ENCODE results near the gene UFSP2.

The UFSP2 gene

GRCh38 chr4:185467991-185468390 lies 42.2 kb upstream of the UFSP2 start:
- Histone ChIP-seq H3K27me3 (ENCODE audit: insufficient read depth, poor library complexity, severe bottlenecking) (peaks cover 27% of the 10 kb centered on the region), H3K4me3 (replicated peaks; ENCODE audit: insufficient read depth, low read length) (no peak overlapping the region), H3K27ac (replicated peaks) (no peak overlapping the region)
- TF ChIP-seq CTCF (IDR thresholded peaks at IDR 0.05; ENCODE audit: insufficient read depth, low read length) (no peak), POLR2AphosphoS5 (IDR thresholded peaks at IDR 0.05; ENCODE audit: low read depth) (no peak), GABPA (IDR thresholded peaks at IDR 0.05; ENCODE audit: low read depth) (no peak), SPI1 (IDR thresholded peaks at IDR 0.05; ENCODE audit: borderline replicate concordance, low read depth) (no peak), REST (IDR thresholded peaks at IDR 0.05; ENCODE audit: insufficient replicate concordance, low read depth) (no peak)
- no peak for DNase-seq (ENCODE audit: low read depth in 1 of 2, low spot score in 1 of 2)

GRCh38 chr4:185467101-185467500 lies 41.3 kb upstream of the UFSP2 start:
- no peak for TF ChIP-seq REST (IDR thresholded peaks at IDR 0.05; ENCODE audit: insufficient replicate concordance, low read depth)
- TF ChIP-seq GABPA (IDR thresholded peaks at IDR 0.05; ENCODE audit: low read depth), result no peak
- TF ChIP-seq SPI1 (IDR thresholded peaks at IDR 0.05; ENCODE audit: borderline replicate concordance, low read depth), result no peak
- no peak for DNase-seq (ENCODE audit: low read depth in 1 of 2, low spot score in 1 of 2)
- Histone ChIP-seq H3K4me3 (replicated peaks; ENCODE audit: insufficient read depth, low read length) (no peak overlapping the region), H3K27ac (replicated peaks) (no peak overlapping the region), H3K27me3 (ENCODE audit: insufficient read depth, poor library complexity, severe bottlenecking) (peaks cover 30% of the 10 kb centered on the region)

- no peak overlapping the region for H3K27ac ChIP-seq (replicated peaks)
- peaks cover 24% of the 10 kb centered on the region for H3K27me3 ChIP-seq (ENCODE audit: insufficient read depth, poor library complexity, severe bottlenecking)
- TF ChIP-seq GABPA (IDR thresholded peaks at IDR 0.05; ENCODE audit: low read depth) (no peak), POLR2AphosphoS5 (IDR thresholded peaks at IDR 0.05; ENCODE audit: low read depth) (no peak), CTCF (IDR thresholded peaks at IDR 0.05; ENCODE audit: insufficient read depth, low read length) (no peak), SPI1 (IDR thresholded peaks at IDR 0.05; ENCODE audit: borderline replicate concordance, low read depth) (no peak), REST (IDR thresholded peaks at IDR 0.05; ENCODE audit: insufficient replicate concordance, low read depth) (no peak)
- H3K4me3 ChIP-seq (replicated peaks; ENCODE audit: insufficient read depth, low read length), result no peak overlapping the region
- no peak for DNase-seq (ENCODE audit: low read depth in 1 of 2, low spot score in 1 of 2)
Observed at GRCh38 chr4:185465707-185466106, 39.9 kb upstream of the UFSP2 start.
